ENCODE data around the gene SLC5A7.

SLC5A7 gene

GRCh38 chr2:108061439-108062042 lies 75.2 kb downstream of the SLC5A7 start:
- Histone ChIP-seq H3K36me3 (ENCODE audit: control insufficient read depth, insufficient read depth, low read length) (no peaks in the 10 kb centered on the region), H3K4me3 (ENCODE audit: insufficient read depth, low read depth, low read length) (no peak overlapping the region), H3K27ac (ENCODE audit: insufficient read depth, low read depth, low read length, poor library complexity, severe bottlenecking) (no peak overlapping the region), H3K27me3 (ENCODE audit: control insufficient read depth, insufficient read depth, low read length, poor library complexity, severe bottlenecking) (no peaks in the 10 kb centered on the region), H3K9me3 (ENCODE audit: control insufficient read depth, low read length) (no peaks in the 10 kb centered on the region), H3K4me1 (ENCODE audit: control insufficient read depth, insufficient read depth, low read length) (no peaks in the 10 kb centered on the region)
- 79 to 82% methylated on average over 3 of the region's 4 CpGs for WGBS, 2 experiments
